Measurements from ENCODE around the gene ITGB4.

DNA sequence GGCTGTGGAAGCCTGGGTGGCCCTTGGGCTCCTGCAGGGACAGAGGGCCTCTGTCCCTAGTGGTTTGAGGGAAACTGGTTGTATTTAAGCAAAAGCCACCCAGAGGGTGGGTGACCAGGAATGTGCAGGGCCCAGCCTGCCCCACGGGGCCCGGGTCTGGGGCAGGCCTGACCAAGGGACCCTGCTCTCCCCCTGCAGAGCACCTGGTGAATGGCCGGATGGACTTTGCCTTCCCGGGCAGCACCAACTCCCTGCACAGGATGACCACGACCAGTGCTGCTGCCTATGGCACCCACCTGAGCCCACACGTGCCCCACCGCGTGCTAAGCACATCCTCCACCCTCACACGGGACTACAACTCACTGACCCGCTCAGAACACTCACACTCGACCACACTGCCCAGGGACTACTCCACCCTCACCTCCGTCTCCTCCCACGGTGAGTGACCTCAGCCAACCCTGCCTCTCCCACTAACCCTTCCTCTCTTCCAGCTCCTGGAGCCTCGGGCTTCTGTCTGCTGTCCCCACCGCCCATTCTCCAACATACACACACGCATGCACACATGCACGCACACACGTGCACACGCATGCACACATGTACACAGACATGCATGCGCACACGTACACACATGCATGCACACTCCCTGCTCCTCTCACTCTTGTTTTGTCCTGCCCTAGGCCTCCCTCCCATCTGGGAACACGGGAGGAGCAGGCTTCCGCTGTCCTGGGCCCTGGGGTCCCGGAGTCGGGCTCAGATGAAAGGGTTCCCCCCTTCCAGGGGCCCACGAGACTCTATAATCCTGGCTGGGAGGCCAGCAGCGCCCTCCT is 33.3 kb downstream of the ITGB4 start:
- TF ChIP-seq POLR2A (IDR thresholded peaks at IDR 0.05) (no peak), EP300 (IDR thresholded peaks at IDR 0.05) (no peak), POLR2AphosphoS5 (IDR thresholded peaks at IDR 0.05) (no peak)
- TF ChIP-seq, protein P1, sequence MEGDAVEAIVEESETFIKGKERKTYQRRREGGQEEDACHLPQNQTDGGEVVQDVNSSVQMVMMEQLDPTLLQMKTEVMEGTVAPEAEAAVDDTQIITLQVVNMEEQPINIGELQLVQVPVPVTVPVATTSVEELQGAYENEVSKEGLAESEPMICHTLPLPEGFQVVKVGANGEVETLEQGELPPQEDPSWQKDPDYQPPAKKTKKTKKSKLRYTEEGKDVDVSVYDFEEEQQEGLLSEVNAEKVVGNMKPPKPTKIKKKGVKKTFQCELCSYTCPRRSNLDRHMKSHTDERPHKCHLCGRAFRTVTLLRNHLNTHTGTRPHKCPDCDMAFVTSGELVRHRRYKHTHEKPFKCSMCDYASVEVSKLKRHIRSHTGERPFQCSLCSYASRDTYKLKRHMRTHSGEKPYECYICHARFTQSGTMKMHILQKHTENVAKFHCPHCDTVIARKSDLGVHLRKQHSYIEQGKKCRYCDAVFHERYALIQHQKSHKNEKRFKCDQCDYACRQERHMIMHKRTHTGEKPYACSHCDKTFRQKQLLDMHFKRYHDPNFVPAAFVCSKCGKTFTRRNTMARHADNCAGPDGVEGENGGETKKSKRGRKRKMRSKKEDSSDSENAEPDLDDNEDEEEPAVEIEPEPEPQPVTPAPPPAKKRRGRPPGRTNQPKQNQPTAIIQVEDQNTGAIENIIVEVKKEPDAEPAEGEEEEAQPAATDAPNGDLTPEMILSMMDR (IDR thresholded peaks at IDR 0.05): no peak

All from gastroesophageal sphincter (tissue), 3 donors.